Measurements from ENCODE around the gene PFDN2.
"Not testable (repeated sequence)": the region's sequence is repeated elsewhere in the genome, so short reads cannot be mapped to it uniquely, and the experiment has no call there.

Gene PFDN2

GRCh38 chr1:161081519-161081918 is 36.3 kb downstream of the PFDN2 start:
- no peak for DNase-seq (ENCODE audit: low read depth in 3 of 3)

GRCh38 chr1:161080441-161081405 is 37.1 kb downstream of the PFDN2 start:
- DNase-seq (ENCODE audit: low read depth in 3 of 3), result no peak

DNA sequence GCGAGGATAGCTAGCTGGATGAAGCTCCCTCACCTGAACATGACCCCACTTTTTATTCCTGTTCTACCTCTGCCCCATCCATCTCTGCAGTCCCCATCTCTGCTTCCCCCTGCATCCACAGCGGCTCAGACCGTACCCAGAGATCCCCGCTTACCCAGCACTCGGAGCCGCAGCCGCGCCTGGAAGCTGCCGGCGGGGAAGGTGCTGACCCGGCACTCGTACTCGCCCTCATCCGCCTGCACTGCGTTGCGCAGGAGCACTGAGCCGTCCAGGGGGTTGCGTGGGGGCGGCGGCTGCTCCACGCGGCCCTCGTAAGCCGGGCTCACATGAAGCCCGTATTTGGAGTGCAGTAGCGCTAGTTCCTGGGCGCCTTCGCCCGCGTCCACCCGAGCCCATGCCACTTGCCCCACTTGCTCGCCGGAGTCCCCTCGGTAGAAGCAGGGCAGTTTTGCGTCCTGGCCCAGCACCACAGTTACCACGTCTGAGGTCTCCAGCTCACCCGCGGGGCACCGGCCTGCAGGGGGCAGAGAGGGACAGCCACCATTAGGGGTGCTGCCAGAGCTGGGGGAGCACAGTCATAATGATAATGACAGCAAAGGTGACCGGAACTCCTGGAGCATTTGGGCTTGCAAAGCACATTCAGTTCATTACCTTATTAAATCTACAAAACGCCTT is 38.3 kb downstream of the PFDN2 start:
- DNase-seq (ENCODE audit: low read depth in 3 of 3), result no peak

GRCh38 chr1:161077426-161077825 is 40.4 kb downstream of the PFDN2 start:
- no peak for DNase-seq (ENCODE audit: low read depth in 3 of 3)

- no peak for DNase-seq (ENCODE audit: low read depth in 3 of 3)
Measured at GRCh38 chr1:161076410-161076809, 41.4 kb downstream of the PFDN2 start.

- no peak for DNase-seq (ENCODE audit: low read depth in 3 of 3)
Measured at GRCh38 chr1:161074676-161075368, 43.0 kb downstream of the PFDN2 start.

DNA sequence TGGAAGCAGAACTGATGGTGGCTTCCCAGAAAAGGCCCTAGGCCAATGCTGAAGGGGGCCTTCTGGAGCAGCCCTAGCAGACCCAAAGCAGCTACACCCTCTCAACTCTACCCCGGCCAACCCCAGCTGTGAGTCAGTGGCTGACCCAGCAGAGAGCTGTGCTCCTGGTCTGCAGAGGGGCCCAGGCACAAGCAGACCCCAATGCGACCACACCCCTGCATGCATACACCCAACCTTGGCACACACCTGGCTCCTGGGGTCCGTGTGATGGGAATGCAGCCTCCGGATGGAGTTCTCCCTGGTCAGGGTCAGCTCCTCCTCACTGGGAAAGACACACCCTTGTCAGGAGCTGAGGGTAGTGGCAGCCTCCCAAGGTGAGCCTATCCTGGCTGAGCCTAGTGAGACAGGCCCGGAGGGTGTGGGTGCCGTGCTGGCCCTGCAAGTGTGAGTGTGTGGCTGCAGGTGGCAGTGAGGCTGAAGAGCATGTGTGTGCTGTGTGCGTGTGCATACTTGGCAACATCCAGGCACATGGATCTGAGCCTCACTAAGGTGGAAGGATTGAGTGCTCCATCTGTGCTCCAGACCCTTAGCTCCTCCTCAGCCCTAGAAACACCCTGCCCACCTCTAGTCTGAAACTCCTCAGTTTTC is 44.2 kb downstream of the PFDN2 start:
- no peak for DNase-seq (ENCODE audit: low read depth in 3 of 3)

- DNase-seq (ENCODE audit: low read depth in 3 of 3), result no peak
Measured at GRCh38 chr1:161072751-161073449, 44.9 kb downstream of the PFDN2 start.

GRCh38 chr1:161071886-161072371 is 45.9 kb downstream of the PFDN2 start:
- DNase-seq (ENCODE audit: low read depth in 3 of 3), result peak in 1 of 3 experiments; percentile 26

- DNase-seq (ENCODE audit: low read depth in 3 of 3), result no peak
Measured at GRCh38 chr1:161070761-161071160, 47.1 kb downstream of the PFDN2 start.

- peak; percentile 42 to 67 (median 57) for DNase-seq (ENCODE audit: low read depth in 3 of 3)
Measured at GRCh38 chr1:161069731-161070270, 48.0 kb downstream of the PFDN2 start, which contains the start of gene ARHGAP30. Gene ARHGAP30 (minus strand): TSS chr1:161069891. CDS start chr1:161069624, 267 bp downstream.

DNA sequence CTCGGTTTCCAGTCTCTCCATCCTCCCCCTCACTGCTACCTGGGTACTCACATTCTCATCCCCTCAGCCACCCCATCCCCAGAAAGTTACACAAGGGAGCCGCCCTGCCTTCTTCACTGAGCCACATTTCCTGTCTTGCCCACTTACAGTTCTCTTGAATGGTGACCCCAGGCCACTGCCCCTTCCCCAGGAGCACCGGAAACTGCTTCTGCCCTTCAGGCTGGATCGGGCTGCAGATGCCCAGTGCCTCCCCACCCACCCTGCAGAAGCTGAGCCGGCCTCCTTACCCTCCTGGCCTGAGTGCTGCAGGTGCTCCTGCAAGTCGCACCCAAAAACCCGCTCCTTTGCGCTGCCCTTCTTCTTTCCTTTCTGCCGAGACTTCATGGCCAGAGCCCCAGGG is 48.6 kb downstream of the PFDN2 start:
- DNase-seq (ENCODE audit: low read depth in 3 of 3), result no peak

DNA sequence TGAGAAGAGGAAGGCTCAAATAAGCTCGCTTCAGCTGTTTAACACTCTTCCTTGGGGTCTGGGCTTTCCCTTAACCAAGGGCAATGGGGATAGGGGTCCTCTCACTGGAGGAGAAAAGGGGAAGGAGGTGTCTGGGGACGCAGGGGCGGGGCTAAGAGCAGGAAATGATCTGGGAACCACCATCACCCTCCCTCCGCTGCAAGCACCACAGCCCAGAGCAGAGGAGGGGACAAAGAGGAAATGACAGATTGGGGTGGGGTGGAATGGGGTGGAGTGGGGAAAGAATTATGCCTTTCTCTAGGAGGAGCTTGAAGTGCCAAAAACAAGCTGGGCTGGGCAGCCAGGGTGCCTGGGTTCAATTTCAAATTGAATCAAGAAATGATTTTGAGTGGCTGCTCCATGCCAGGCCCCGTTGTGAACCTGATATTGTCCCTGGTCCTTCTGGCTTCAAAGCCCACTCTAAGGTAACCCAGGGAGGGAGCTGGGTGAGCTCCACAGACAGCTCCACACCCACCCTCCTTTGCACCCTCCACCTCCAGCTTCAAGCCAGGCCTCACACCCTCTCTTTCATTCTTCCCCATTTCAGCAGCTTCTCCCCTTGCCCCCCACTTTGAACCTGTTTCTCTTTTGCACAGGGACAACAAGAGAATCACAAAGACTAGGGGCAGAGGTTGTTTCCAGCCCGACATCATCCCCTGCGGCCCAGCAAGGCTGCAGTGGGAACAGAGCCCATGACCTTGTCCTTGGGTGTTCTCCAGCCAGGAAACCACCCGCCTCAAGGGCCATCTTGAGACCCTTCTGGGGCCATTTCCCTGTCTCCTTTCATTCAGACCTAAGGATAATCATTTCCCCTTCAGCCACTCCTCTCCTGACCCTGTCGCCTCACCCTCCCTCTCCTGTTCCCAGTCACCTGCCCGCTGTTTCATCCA is 49.3 kb downstream of the PFDN2 start:
- DNase-seq (ENCODE audit: low read depth in 3 of 3), result peak; percentile 56 to 65 (median 56)

DNA sequence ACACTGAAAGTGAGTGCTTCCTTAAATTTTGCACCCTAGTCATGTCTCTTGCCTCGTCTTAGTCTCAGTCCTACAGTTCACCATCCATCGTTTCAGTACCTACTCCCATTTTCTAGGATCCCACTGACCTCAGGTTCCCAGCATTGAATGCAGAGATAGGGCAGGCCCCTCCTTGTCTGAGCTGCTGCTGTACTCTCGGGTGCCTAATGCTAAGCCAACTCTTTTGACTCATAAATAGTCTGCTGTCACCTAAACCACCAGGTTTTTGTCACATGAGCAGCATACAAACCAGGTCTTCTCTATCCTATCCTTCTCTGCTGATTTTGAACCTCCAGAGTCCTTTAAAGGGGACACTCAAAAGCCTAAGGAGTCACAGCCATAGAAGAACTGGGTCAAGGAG is 51.1 kb downstream of the PFDN2 start:
- no peak for DNase-seq (ENCODE audit: low read depth in 3 of 3)

- DNase-seq (ENCODE audit: low read depth in 3 of 3), result not testable (repeated sequence)
Measured at GRCh38 chr1:161065681-161066080, 52.2 kb downstream of the PFDN2 start.

DNA sequence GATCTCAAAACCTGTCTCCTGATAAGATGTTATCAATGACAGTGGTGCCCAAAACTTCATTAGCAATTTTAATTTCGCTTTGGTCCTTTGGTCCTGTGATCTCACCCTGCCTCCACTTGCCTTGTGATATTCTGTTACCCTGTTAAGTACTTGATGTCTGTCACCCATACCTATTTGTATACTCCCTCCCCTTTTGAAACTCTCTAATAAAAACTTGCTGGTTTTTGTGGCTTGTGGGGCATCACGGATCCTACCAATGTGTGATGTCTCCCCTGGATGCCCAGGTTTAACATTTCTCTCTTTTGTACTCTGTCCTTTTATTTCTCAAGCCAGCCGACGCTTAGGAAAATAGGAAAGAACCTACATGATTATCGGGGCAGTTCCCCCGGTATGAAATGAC is 53.9 kb downstream of the PFDN2 start:
- not testable (repeated sequence) for DNase-seq (ENCODE audit: low read depth in 3 of 3)

DNA sequence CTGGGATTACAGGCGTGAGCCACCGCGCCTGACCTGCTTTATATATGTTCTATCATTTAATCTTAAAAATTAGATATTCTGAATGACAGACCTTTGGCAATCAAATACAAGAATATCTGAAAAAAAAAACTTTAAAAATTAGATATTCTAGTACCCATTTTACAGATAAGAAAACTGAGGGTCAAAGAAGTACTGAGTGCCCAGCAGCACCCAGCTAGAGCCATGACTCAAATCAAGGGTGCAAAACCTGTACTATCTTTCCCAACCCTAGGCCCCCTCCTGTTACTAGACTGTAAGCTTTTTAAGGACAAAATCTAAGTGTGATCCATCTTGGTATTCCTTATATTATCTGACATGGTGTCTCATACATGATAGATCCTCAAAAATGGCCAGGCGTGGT is 56.4 kb downstream of the PFDN2 start:
- DNase-seq (ENCODE audit: low read depth in 3 of 3), result no peak

DNA sequence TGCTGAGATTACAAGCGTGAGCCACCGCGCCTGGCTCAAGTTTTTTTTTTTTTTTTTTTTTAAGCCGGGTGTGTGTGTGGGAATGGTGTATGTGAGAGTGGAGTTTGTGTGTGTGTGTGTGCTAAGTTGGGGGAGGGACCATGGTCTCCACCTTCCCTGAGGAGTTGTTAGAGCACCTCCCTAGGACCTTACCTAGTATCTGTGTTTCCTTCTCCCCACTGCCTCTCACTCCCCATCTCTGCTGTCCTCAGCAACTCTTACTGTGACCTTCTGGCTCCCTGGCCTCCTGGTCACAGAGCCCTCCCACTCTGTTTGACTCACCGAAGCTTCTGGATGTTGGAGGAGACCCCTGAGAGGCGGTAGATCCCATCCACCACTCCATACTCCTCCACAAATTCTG is 58.5 kb downstream of the PFDN2 start:
- DNase-seq (ENCODE audit: low read depth in 3 of 3), result no peak

GRCh38 chr1:161054805-161055204 is 63.0 kb downstream of the PFDN2 start:
- DNase-seq (ENCODE audit: low read depth in 3 of 3), result no peak

All from stimulated activated CD4-positive, alpha-beta T cell treated with anti-CD3 and anti-CD28 coated beads, TNF-alpha, amount 100 ng/mL, for 4 hours (primary cell).